Measurements from ENCODE around the gene RPL29. TPM values are rescaled to one million over a fixed set of nuclear protein-coding genes. Genes with fewer than 3 reads are reported as not detected.

Gene RPL29
- total and polyA plus RNA-seq, 2 of the 13 experiments (the other 11 are each of a cell fraction or from before 2014, with no cell fraction given) = 1,348 to 2,263 TPM

DNA sequence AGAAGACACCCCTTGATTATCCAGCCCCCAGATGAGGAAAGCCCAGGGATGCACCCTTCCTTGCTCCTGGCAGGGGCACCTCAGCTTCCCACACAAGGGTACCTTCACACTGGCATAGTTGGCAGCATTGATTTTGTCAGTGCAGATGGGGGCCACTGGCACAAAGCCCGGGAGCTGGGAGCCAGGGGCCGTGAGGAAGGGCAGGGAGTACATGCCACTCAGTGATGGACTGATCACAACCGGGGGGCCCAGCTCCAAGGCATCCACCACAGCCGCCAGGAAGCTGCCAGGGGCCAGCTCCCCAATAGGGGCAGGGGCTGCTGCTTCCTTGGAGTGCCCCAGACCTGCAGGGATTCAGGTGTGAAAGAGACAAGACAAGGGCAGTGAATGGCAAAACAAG is 25.9 kb downstream of the RPL29 start:
- H3K9ac ChIP-seq (ENCODE audit: insufficient read depth, low read depth, low read length) = no peak overlapping the region
- peaks cover 2 to 5% of the 10 kb centered on the region in 2 experiments; a peak in 2 of 5 replicates for H3K36me3 ChIP-seq (replicated peaks in 1 of 2; ENCODE audit: control insufficient read depth in 1 of 2, insufficient read depth in 2 of 2, low read length in 2 of 2)
- no peak overlapping the region for H2AFZ ChIP-seq (ENCODE audit: low read length)
- no peak overlapping the region for H3K4me3 ChIP-seq (replicated peaks in 1 of 3; ENCODE audit: insufficient read depth in 1 of 3, low read depth in 2 of 3, low read length in 3 of 3)
- peaks cover 14% of the 10 kb centered on the region for H3K79me2 ChIP-seq (ENCODE audit: insufficient read depth, low read length)
- H3K27ac ChIP-seq (ENCODE audit: extremely low read length, insufficient read depth, low read length) = no peak overlapping the region
- ChIA-PET POLR2A (interaction anchor here (1.2 to 6.8 kb wide), 3 partner anchors 13 to 470 kb away, joined by 3 to 80 read pairs (median 59); partner anchors contain the start of genes ACY1, DCAF1, PARP3 and RRP9), CTCF (ENCODE audit: low intra/inter-chr PET ratio, low total read pairs) (no interaction called here)
- no peaks in the 10 kb centered on the region for H4K20me1 ChIP-seq (ENCODE audit: insufficient read depth, low read length)
- intact Hi-C loops (cut with micrococcal nuclease; ENCODE audit: unreplicated experiment) (no loop called here), in situ Hi-C loops (cut with HindIII; ENCODE audit: extremely low pct_ligation_motif_present, low pct_unique_long_range_greater_than_20kb) (no loop called here)
- H3K4me2 ChIP-seq (ENCODE audit: low read depth, low read length) = no peak overlapping the region
- no peak for ATAC-seq
- H3K9me3 ChIP-seq (ENCODE audit: low read length) = no peaks in the 10 kb centered on the region
- no peak for FAIRE-seq
- 94% methylated on average over 3 of the region's 4 CpGs for WGBS (ENCODE audit: low lambda C conversion rate)
- TF ChIP-seq ZNF687 (CRISPR knock-in tag; IDR thresholded peaks at IDR 0.05) (0 out of 2 replicates have a peak, but pooled peaks have one; percentile 1), AGO2 (optimal IDR thresholded peaks at IDR 0.05; ENCODE audit: low read depth, low read length) (peak; percentile 38), POLR2G (IDR thresholded peaks at IDR 0.05; ENCODE audit: low read depth, low read length) (0 out of 2 replicates have a peak, but pooled peaks have one; percentile 0), SPEN (CRISPR knock-in tag; IDR thresholded peaks at IDR 0.05; ENCODE audit: low read depth) (no peak), REPIN1 (CRISPR knock-in tag; IDR thresholded peaks at IDR 0.05; ENCODE audit: borderline replicate concordance, low read depth) (no peak), HNRNPL (IDR thresholded peaks at IDR 0.05; ENCODE audit: low read depth, low read length) (peak; percentile 59; the same call in 1 of the 2 replicates)
- TF ChIP-seq, protein P1, sequence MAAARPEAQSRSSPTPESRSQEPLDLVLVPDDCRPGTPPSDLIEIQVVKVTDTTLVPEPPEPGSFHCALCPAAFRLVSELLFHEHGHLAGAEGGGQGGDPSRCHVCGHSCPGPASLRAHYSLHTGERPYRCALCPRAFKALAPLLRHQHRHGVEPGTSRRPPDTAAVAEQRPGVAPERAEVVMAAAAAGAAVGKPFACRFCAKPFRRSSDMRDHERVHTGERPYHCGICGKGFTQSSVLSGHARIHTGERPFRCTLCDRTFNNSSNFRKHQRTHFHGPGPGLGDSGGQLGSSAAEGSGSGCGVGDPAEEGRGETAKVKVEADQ (CRISPR knock-in tag; IDR thresholded peaks at IDR 0.05; ENCODE audit: borderline replicate concordance) = no peak
- BruUV-seq (replicated peaks) = no TSS peak
- peaks cover 81% of the 10 kb centered on the region for H3K4me1 ChIP-seq (ENCODE audit: insufficient read depth, low read length)
- no peaks in the 10 kb centered on the region; a peak in 1 of 5 replicates for H3K27me3 ChIP-seq (ENCODE audit: control insufficient read depth in 1 of 2, insufficient read depth in 2 of 2, low read length in 2 of 2)
- DNase-seq (ENCODE audit: low spot score) = no peak

Data from HepG2 (cell line).